Pancreas (tissue), 10 donors: ENCODE results near the gene MAB21L1. TPM values are rescaled to one million over a fixed set of nuclear protein-coding genes. Genes with fewer than 3 reads are reported as not detected.
A peak's percentile ranks its signal among the peaks of the same experiment; 100 is the strongest.

Experiments used
- ATAC-seq, 4 donors: fragments of 200-7000 bp; cut with Tn5 transposase; one replicate each; pipeline versions ENCODE4 v1.8.0 to v1.9.1; 2020; ENCODE audit warnings: mild to moderate bottlenecking in 4 of 4, moderate library complexity in 4 of 4
- DNase-seq, 6 donors: peaks; one replicate each; pipeline ENCODE4 v3.0.0-alpha.2; 2020
- FAIRE-seq: peaks from 2 replicates; lab custom pipeline; 2012; peaks lifted over from hg19 to GRCh38; lab: Jason Lieb, UNC
- H3K27ac ChIP-seq, 4 donors: fragments of 200-600 bp; sonication (generic); 1 replicate in 3 of 4; 2 replicates in 1 of 4; pipeline versions ENCODE4 v1.5.0 to v1.8.0; 2020
- H3K27me3 ChIP-seq, 4 donors: fragments of 200-600 bp; one replicate each; pipeline ENCODE4 v1.8.0; 2021
- H3K36me3 ChIP-seq, 3 donors: fragments of 200-600 bp; sonication (generic) in 1 of 3; one replicate each; pipeline versions ENCODE4 v1.5.0 to v1.8.0; 2020 to 2021
- H3K4me1 ChIP-seq, 3 donors: fragments of 200-600 bp; one replicate each; pipeline ENCODE4 v1.8.0; 2021
- H3K4me3 ChIP-seq, 4 donors: fragments of 200-600 bp; sonication (generic) in 2 of 4; one replicate each; pipeline versions ENCODE4 v1.5.0 to v1.8.0; 2020 to 2021
- H3K9me3 ChIP-seq, 4 donors: fragments of 200-600 bp; one replicate each; pipeline ENCODE4 v1.8.0; 2021
- WGBS, 2 donors: extraction: QIAGEN DNeasy Blood & Tissue Kit; methylation state at CpG; one replicate each; pipeline ENCODE4 v1.1.7; 2013; 5-methylcytosine and 5-hydroxymethylcytosine counted together
- intact Hi-C, 3 donors: fragments of 100-400 bp; cut with DNase I; formaldehyde crosslinking; loops; one replicate each; pipeline versions ENCODE4 v1.11.1 to v1.14.2; 2022
- polyA plus RNA-seq, 2 donors: library from polyadenylated mRNA; stranded (reverse); fragments of 200-250 nt; gene quantifications; one replicate each; pipeline ENCODE4 v1.2.3, GENCODE V29; 2013
- total RNA-seq, 6 donors: library from RNA; stranded (reverse); fragmentation: NEBNext Ultra II Directional in 4 of 6; extraction: Animal tissue kit (Norgen Biotek cat#: 25700) in 4 of 6; gene quantifications; one replicate each; pipeline versions ENCODE4 v1.2.1 to v1.2.4, GENCODE V29; 2021 to 2023
- TF ChIP-seq, protein P1 (sequence below), 4 donors: fragments of 200-600 bp; sonication (generic) in 3 of 4; IDR thresholded peaks; one replicate each; pipeline versions ENCODE4 v1.5.0 to v1.8.0; 2021; ENCODE audit warnings: antibody characterized with exemption in 4 of 4
- donor health status: healthy with polysubstance abuse.
- donor health status: DM: no; HTN: no; CAD: no; lungs with moderate emphysema.
- donor health status: DM: no; HTN: no; CAD: no.
- donor health status: control.
- donor health status: control.
- donor health status: Bipolar disorder and iron deficiency.
- donor health status: DM: yes; HTN: yes; CAD: no.
- donor health status: DM: no; HTN: no; CAD: no.
- donor health status: DM: no; HTN: no; CAD: no.
- donor health status: DM: yes; HTN: yes; CAD: no.

Gene MAB21L1
- total RNA-seq (under 1 TPM in 2 of 6 donors, not detected in 4; 0.09 to 0.12 TPM), polyA plus RNA-seq (under 1 TPM; 0.15 to 0.26 TPM)

DNA sequence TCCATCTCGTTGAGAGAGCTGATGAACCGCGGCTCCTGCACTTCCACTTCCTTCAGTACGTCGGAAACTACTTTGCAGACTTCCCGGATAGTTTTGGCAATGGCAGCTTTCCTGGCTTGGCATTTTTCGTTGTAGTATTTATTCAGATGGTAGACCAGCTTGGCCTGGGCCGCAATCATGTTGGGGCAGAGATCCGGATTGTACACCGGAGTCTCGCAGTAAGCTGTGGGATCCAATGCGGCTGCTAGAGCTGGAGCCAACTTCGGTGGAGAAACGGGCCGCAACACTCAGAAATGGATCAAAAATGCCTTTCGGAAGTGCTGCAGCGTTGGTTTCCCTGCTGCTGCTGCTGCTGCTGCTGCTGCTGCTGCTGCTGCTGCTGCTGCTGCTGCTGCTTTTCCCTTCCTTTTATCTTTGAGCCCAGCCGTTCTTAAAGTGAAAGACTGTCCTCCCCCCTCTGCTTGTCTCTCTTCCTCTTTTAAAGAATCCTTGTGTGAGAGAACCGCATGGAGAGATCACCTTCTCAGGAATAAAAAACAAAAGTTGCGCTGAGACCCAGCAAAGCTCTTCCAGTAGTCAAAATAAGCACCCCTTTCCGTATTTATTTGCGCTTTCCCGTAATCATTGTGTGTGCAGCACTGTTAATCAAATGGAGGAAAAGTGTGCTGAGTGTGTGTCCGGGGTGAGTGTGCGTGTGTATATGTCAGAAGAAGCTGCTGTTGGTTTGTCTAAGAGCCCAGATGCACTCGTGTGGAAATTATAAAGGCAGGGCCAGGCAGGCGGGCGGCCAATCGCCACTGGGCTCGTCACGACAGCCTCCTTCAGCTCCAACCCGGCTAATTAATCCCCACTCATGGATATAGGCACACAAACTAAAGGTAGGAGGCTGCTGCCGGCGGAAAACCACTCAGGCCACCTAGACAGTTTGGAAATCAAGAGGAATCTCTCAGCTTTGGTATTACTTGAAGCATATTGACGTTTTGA, at the start of gene MAB21L1:
TSS of gene MAB21L1 (minus strand) at position 730 of the 984 bp plus-strand sequence. CDS start at position 179, 551 bp downstream.
- ATAC-seq (peak in 1 of 4 donors; percentile 40), DNase-seq (no peak), FAIRE-seq (no peak)
- intact Hi-C loops, result no loop called here
- TF ChIP-seq, protein P1, sequence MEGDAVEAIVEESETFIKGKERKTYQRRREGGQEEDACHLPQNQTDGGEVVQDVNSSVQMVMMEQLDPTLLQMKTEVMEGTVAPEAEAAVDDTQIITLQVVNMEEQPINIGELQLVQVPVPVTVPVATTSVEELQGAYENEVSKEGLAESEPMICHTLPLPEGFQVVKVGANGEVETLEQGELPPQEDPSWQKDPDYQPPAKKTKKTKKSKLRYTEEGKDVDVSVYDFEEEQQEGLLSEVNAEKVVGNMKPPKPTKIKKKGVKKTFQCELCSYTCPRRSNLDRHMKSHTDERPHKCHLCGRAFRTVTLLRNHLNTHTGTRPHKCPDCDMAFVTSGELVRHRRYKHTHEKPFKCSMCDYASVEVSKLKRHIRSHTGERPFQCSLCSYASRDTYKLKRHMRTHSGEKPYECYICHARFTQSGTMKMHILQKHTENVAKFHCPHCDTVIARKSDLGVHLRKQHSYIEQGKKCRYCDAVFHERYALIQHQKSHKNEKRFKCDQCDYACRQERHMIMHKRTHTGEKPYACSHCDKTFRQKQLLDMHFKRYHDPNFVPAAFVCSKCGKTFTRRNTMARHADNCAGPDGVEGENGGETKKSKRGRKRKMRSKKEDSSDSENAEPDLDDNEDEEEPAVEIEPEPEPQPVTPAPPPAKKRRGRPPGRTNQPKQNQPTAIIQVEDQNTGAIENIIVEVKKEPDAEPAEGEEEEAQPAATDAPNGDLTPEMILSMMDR (IDR thresholded peaks at IDR 0.05), result no peak
- H3K27ac ChIP-seq, result no peak within 1 kb of the TSS
- H3K4me1 ChIP-seq, result no peaks in the 10 kb centered on the region
- no peaks in the 10 kb centered on the region for H3K9me3 ChIP-seq
- H3K27me3 ChIP-seq, result no peaks in the 10 kb centered on the region
- H3K36me3 ChIP-seq, result no peaks in the 10 kb centered on the region
- 79 to 81% methylated on average over 35 of the region's 35 CpGs for WGBS, 2 donors
- peak within 1 kb of the TSS in 1 of 4 donors; percentile 22 for H3K4me3 ChIP-seq

DNA sequence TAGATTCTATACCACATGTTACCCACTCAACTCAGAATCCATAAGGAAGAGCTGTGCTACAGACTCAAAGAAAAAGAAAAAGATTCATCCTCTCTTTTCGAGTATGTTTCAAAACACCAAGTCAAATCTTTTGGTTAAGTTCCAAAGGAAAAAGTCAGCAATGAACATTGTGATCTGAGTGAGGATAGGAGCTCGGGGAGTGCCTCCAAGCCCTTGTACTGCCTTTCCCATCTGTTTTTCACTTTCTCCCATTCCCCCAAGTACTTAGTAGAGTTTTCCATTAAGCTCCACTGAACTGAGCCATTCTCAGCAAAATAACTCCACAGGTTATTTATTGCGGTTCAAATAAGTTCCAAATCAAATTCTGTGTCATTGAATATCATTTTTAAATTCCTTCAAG, 47.7 kb upstream of the MAB21L1 start:
- FAIRE-seq (no peak), ATAC-seq (no peak), DNase-seq (no peak)
- intact Hi-C loops, result no loop called here
- WGBS, 2 donors, result 73 to 84% methylated on average over 3 of the region's 3 CpGs
- Histone ChIP-seq H3K4me1 (no peaks in the 10 kb centered on the region), H3K27me3 (no peaks in the 10 kb centered on the region), H3K36me3 (no peaks in the 10 kb centered on the region), H3K27ac (no peak overlapping the region), H3K4me3 (no peak overlapping the region), H3K9me3 (no peaks in the 10 kb centered on the region)
- TF ChIP-seq, protein P1 (IDR thresholded peaks at IDR 0.05), result no peak

DNA sequence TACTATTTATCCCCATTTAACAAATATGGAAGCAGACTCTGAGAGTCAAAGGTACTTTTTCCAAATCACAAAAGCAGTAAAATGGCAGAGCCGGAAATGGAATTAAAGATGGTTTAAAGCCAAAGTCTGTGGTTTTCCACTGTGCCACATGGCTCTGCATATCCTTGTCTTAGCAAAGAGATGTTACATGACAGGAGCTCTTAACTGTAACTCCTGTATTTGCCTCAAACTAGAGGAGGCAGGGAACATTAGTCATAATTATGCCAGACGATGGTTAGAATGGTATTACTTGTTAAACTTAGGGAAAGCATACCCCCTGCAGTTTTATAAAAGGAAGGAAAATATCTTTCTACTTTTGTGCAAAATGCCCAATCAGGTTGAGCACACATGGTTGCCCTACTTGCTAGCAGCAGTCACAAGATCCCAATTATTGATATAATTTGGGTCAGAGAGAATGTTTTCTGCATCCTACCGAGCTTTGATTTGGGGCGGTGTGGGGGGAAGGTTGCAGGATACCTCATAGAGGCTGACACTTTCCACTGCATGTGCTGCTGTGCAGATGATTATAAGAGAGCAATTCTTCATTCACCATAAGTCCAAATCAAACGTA, 42.0 kb upstream of the MAB21L1 start:
- FAIRE-seq (no peak), ATAC-seq (no peak), DNase-seq (no peak)
- Histone ChIP-seq H3K36me3 (no peaks in the 10 kb centered on the region), H3K4me1 (no peaks in the 10 kb centered on the region), H3K27me3 (no peaks in the 10 kb centered on the region), H3K27ac (no peak overlapping the region), H3K9me3 (no peaks in the 10 kb centered on the region), H3K4me3 (no peak overlapping the region)
- intact Hi-C loops, result no loop called here
- TF ChIP-seq, protein P1 (IDR thresholded peaks at IDR 0.05), result no peak
- 87 to 89% methylated on average over 5 of the region's 5 CpGs for WGBS, 2 donors

DNA sequence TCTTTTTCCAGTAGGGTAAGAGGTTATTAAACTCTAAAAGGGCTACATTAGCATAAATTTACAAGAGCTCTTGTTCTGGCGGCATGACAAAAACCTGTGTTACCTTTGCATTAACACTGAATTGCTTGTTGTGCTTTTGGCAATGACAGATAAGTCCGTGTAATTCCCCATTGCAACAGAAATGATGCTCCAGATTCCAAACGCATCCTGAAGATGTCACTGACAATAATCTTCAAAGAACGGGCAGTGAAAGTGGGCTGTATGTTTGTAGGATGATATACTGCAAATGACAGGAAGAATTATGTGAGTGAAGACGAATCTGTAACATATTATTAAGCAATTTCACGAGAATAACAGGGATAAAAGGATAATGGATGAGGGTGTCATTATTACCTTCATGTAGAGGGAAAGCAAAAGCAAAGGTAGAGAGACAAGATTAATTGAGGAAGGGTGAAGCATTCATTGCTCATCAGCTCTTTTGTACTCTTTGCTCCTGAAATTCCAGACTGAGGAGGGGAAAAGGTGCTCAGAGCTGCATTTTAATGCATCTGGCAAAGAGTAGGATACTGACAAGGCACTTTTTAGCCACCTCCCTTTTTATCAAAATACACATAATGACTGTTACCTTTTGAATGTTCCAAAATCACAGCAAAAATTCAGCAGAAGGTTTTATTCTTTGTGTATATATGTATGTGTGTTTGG, 38.5 kb upstream of the MAB21L1 start:
- no peak overlapping the region for H3K4me3 ChIP-seq
- no peaks in the 10 kb centered on the region for H3K36me3 ChIP-seq
- intact Hi-C loops, result no loop called here
- H3K9me3 ChIP-seq, result no peaks in the 10 kb centered on the region
- ATAC-seq (no peak), FAIRE-seq (no peak), DNase-seq (no peak)
- no peak overlapping the region for H3K27ac ChIP-seq
- 79 to 81% methylated on average over 6 of the region's 6 CpGs for WGBS, 2 donors
- H3K27me3 ChIP-seq, result no peaks in the 10 kb centered on the region
- H3K4me1 ChIP-seq, result no peaks in the 10 kb centered on the region
- TF ChIP-seq, protein P1 (IDR thresholded peaks at IDR 0.05), result no peak
